Lung (tissue), 12 donors: ENCODE measurements around the gene THSD8. TPM values are rescaled to one million over a fixed set of nuclear protein-coding genes. Genes with fewer than 3 reads are reported as not detected.

Source experiments
- ATAC-seq: fragments of 200-7000 bp; cut with Tn5 transposase; one replicate; pipeline ENCODE4 v1.9.1; 2020; ENCODE audit warnings: moderate number of reproducible peaks; ENCODE audit not compliant: insufficient read depth, low FRiP score
- DNase-seq, 3 donors: peaks; one replicate each; pipeline ENCODE4 v3.0.0-alpha.2; 2013 to 2017
- H3K27ac ChIP-seq, 2 donors: one replicate each; pipeline ENCODE4 v1.5.1; 2013; ENCODE audit warnings: mild to moderate bottlenecking in 2 of 2, moderate library complexity in 2 of 2, control low read depth in 1 of 2, inconsistent platforms in 1 of 2, low read depth in 1 of 2, low read length in 1 of 2
- H3K27me3 ChIP-seq, 3 donors: one replicate each; pipeline ENCODE4 v1.5.1; 2013; ENCODE audit warnings: low read length in 2 of 3; ENCODE audit not compliant: control insufficient read depth in 3 of 3, insufficient read depth in 3 of 3
- H3K36me3 ChIP-seq, 4 donors: one replicate each; pipeline ENCODE4 v1.5.1; 2013; ENCODE audit warnings: low read length in 4 of 4, mild to moderate bottlenecking in 1 of 4, moderate library complexity in 1 of 4; ENCODE audit not compliant: control insufficient read depth in 4 of 4, insufficient read depth in 4 of 4
- H3K4me1 ChIP-seq, 5 donors: one replicate each; pipeline ENCODE4 v1.5.1; 2013; ENCODE audit warnings: low read length in 5 of 5, mild to moderate bottlenecking in 2 of 5, moderate library complexity in 1 of 5; ENCODE audit not compliant: control insufficient read depth in 5 of 5, insufficient read depth in 5 of 5
- H3K4me3 ChIP-seq: one replicate; pipeline ENCODE4 v1.5.1; 2013; ENCODE audit warnings: mild to moderate bottlenecking, control low read depth, moderate library complexity
- H3K9ac ChIP-seq, 2 donors: one replicate each; pipeline ENCODE4 v1.5.1; 2013; ENCODE audit warnings: low read length in 2 of 2, control low read depth in 1 of 2; ENCODE audit not compliant: insufficient read depth in 1 of 2
- H3K9me3 ChIP-seq, 4 donors: one replicate each; pipeline ENCODE4 v1.5.1; 2013; ENCODE audit warnings: low read length in 3 of 4, mild to moderate bottlenecking in 1 of 4, moderate library complexity in 1 of 4; ENCODE audit not compliant: control insufficient read depth in 4 of 4, insufficient read depth in 3 of 4
- CTCF ChIP-seq: IDR thresholded peaks from 2 replicates; pipeline ENCODE4 v1.5.1; 2012; ENCODE audit warnings: mild to moderate bottlenecking; ENCODE audit errors: control extremely low read depth, extremely low read depth
- WGBS, 2 donors: extraction: QIAGEN DNeasy Blood & Tissue Kit; methylation state at CpG; one replicate each; pipeline ENCODE4 v1.1.7; 2013; 5-methylcytosine and 5-hydroxymethylcytosine counted together
- polyA plus RNA-seq, 2 donors: library from polyadenylated mRNA; stranded (reverse); fragments of 200-250 nt; gene quantifications; one replicate each; pipeline ENCODE4 v1.2.1, GENCODE V29; 2013
- total RNA-seq, 2 donors: library from RNA; depleted of rRNA in 1 of 2; stranded (reverse); fragments of >200 nt in 1 of 2; gene quantifications; one replicate each; pipeline ENCODE4 v1.2.1, GENCODE V29; 2014 to 2021
- donor health status: control.
- donor health status: control.
- donor health status: Bipolar disorder and iron deficiency.
- donor health status: healthy.
- donor health status: DM: yes; HTN: yes; CAD: no.

THSD8 gene
- total and polyA plus RNA-seq, 4 donors, result 0.10 to 6.2 (median 2.0) TPM

- no peak for ATAC-seq
- Histone ChIP-seq H3K36me3 (no peaks in the 10 kb centered on the region), H3K4me1 (peaks cover 0 to 5% (median 0%) of the 10 kb centered on the region in 5 donors), H3K9ac (no peak overlapping the region), H3K27me3 (peaks cover 0 to 5% (median 0%) of the 10 kb centered on the region in 3 donors), H3K27ac (no peak overlapping the region), H3K4me3 (no peak overlapping the region), H3K9me3 (peaks cover 0 to 4% (median 1%) of the 10 kb centered on the region in 4 donors)
- no peak for TF ChIP-seq CTCF
- DNase-seq, result no peak
- WGBS, 2 donors, result 87 to 92% methylated on average over 2 of the region's 2 CpGs
These were observed 19.9 kb downstream of the THSD8 start for GRCh38 chr19:12821761-12822160.

GRCh38 chr19:12825254-12826131 is 23.6 kb downstream of the THSD8 start:
- no peak for ATAC-seq
- Histone ChIP-seq H3K27me3 (peaks cover 5 to 10% (median 5%) of the 10 kb centered on the region in 3 donors), H3K9me3 (peaks cover 0 to 4% (median 1%) of the 10 kb centered on the region in 4 donors), H3K27ac (no peak overlapping the region), H3K36me3 (no peaks in the 10 kb centered on the region), H3K9ac (no peak overlapping the region), H3K4me3 (no peak overlapping the region), H3K4me1 (peaks cover 0 to 8% (median 0%) of the 10 kb centered on the region in 5 donors)
- peak in 2 of 3 donors; percentile 13 to 48 for DNase-seq
- no peak for TF ChIP-seq CTCF
- 5 to 7% methylated on average over 41 to 46 of the region's 46 CpGs for WGBS, 2 donors

GRCh38 chr19:12828494-12828893 is 26.6 kb downstream of the THSD8 start:
- no peaks in the 10 kb centered on the region for H3K9me3 ChIP-seq
- TF ChIP-seq CTCF, result no peak
- ATAC-seq, result no peak
- H3K4me3 ChIP-seq, result no peak overlapping the region
- H3K36me3 ChIP-seq, result no peaks in the 10 kb centered on the region
- H3K27me3 ChIP-seq, result peaks cover 5 to 24% (median 21%) of the 10 kb centered on the region in 3 donors
- H3K4me1 ChIP-seq, result peaks cover 0 to 10% (median 0%) of the 10 kb centered on the region in 5 donors
- no peak overlapping the region for H3K27ac ChIP-seq
- WGBS, 2 donors, result 6 to 8% methylated on average over 23 of the region's 23 CpGs
- peak in 1 of 3 donors; percentile 31 for DNase-seq
- no peak overlapping the region for H3K9ac ChIP-seq
